ENCODE results near the gene ENGASE. TPM values are rescaled to one million over a fixed set of nuclear protein-coding genes. Genes with fewer than 3 reads are reported as not detected.

Gene ENGASE
- total RNA-seq, 1 donor from 2014 or later, result 52.4 TPM

GRCh38 chr17:79053251-79053925 is 21.2 kb upstream of the ENGASE start:
- H3K4me3 Mint-ChIP-seq, result no peak overlapping the region
- no peaks in the 10 kb centered on the region for H3K4me1 Mint-ChIP-seq
- H3K9me3 Mint-ChIP-seq, result peaks cover 10% of the 10 kb centered on the region
- H3K36me3 Mint-ChIP-seq (ENCODE audit: low read depth), result no peaks in the 10 kb centered on the region
- DNase-seq, result no peak
- intact Hi-C loops (cut with micrococcal nuclease), result no loop called here
- peaks cover 16% of the 10 kb centered on the region for H3K27me3 Mint-ChIP-seq
- H3K27ac Mint-ChIP-seq, result no peak overlapping the region

GRCh38 chr17:79054200-79054960 is 20.2 kb upstream of the ENGASE start:
- H3K27me3 Mint-ChIP-seq, result peaks cover 16% of the 10 kb centered on the region
- peaks cover 2% of the 10 kb centered on the region for H3K4me1 Mint-ChIP-seq
- H3K4me3 Mint-ChIP-seq, result no peak overlapping the region
- H3K36me3 Mint-ChIP-seq (ENCODE audit: low read depth), result no peaks in the 10 kb centered on the region
- peaks cover 10% of the 10 kb centered on the region for H3K9me3 Mint-ChIP-seq
- intact Hi-C loops (cut with micrococcal nuclease), result no loop called here
- DNase-seq, result no peak
- no peak overlapping the region for H3K27ac Mint-ChIP-seq

GRCh38 chr17:79055197-79055596 is 19.4 kb upstream of the ENGASE start:
- no peak for DNase-seq
- Mint-ChIP-seq H3K27me3 (peaks cover 18% of the 10 kb centered on the region), H3K36me3 (ENCODE audit: low read depth) (no peaks in the 10 kb centered on the region), H3K4me3 (no peak overlapping the region), H3K4me1 (peaks cover 2% of the 10 kb centered on the region), H3K27ac (no peak overlapping the region), H3K9me3 (peaks cover 10% of the 10 kb centered on the region)
- intact Hi-C loops (cut with micrococcal nuclease), result no loop called here

- intact Hi-C loops (cut with micrococcal nuclease), result no loop called here
- H3K36me3 Mint-ChIP-seq (ENCODE audit: low read depth), result no peaks in the 10 kb centered on the region
Observed at GRCh38 chr17:79057737-79058385, 16.8 kb upstream of the ENGASE start.

GRCh38 chr17:79062691-79063090 is 11.9 kb upstream of the ENGASE start:
- DNase-seq, result no peak
- peaks cover 5% of the 10 kb centered on the region for H3K4me1 Mint-ChIP-seq
- H3K4me3 Mint-ChIP-seq, result no peak overlapping the region
- H3K27me3 Mint-ChIP-seq, result peaks cover 7% of the 10 kb centered on the region
- H3K9me3 Mint-ChIP-seq, result no peaks in the 10 kb centered on the region
- H3K36me3 Mint-ChIP-seq (ENCODE audit: low read depth), result no peaks in the 10 kb centered on the region
- intact Hi-C loops (cut with micrococcal nuclease), result no loop called here
- no peak overlapping the region for H3K27ac Mint-ChIP-seq

More at GRCh38 chr17:79057737-79058385, 16.8 kb upstream of the ENGASE start:
- DNase-seq, result no peak
- no peak overlapping the region for H3K27ac Mint-ChIP-seq
- H3K27me3 Mint-ChIP-seq, result peaks cover 14% of the 10 kb centered on the region
- H3K4me1 Mint-ChIP-seq, result peaks cover 2% of the 10 kb centered on the region
- H3K9me3 Mint-ChIP-seq, result peaks cover 10% of the 10 kb centered on the region
- H3K4me3 Mint-ChIP-seq, result no peak overlapping the region

GRCh38 chr17:79064026-79064425 is 10.6 kb upstream of the ENGASE start:
- no peaks in the 10 kb centered on the region for H3K9me3 Mint-ChIP-seq

GRCh38 chr17:79065105-79065670 is 9.4 kb upstream of the ENGASE start:
- Mint-ChIP-seq H3K9me3 (no peaks in the 10 kb centered on the region), H3K4me3 (no peak overlapping the region), H3K4me1 (peaks cover 4% of the 10 kb centered on the region), H3K27ac (no peak overlapping the region), H3K36me3 (ENCODE audit: low read depth) (no peaks in the 10 kb centered on the region), H3K27me3 (peaks cover under 1% of the 10 kb centered on the region)
- peak; percentile 85 for DNase-seq
- intact Hi-C loops (cut with micrococcal nuclease), result loop anchor here (5.0 kb wide), 1 partner anchor 327 kb away; no protein-coding TSS in a partner anchor

More at GRCh38 chr17:79064026-79064425, 10.6 kb upstream of the ENGASE start:
- peaks cover 4% of the 10 kb centered on the region for H3K4me1 Mint-ChIP-seq
- intact Hi-C loops (cut with micrococcal nuclease), result no loop called here
- H3K27me3 Mint-ChIP-seq, result peaks cover 2% of the 10 kb centered on the region
- no peak overlapping the region for H3K4me3 Mint-ChIP-seq
- H3K36me3 Mint-ChIP-seq (ENCODE audit: low read depth), result no peaks in the 10 kb centered on the region
- DNase-seq, result no peak
- no peak overlapping the region for H3K27ac Mint-ChIP-seq

- Mint-ChIP-seq H3K36me3 (ENCODE audit: low read depth) (no peaks in the 10 kb centered on the region), H3K9me3 (no peaks in the 10 kb centered on the region), H3K27ac (no peak overlapping the region), H3K4me3 (no peak overlapping the region), H3K4me1 (peaks cover 4% of the 10 kb centered on the region), H3K27me3 (peaks cover 5% of the 10 kb centered on the region)
- no peak for DNase-seq
- intact Hi-C loops (cut with micrococcal nuclease), result loop anchor here (5.0 kb wide), 1 partner anchor 325 kb away; no protein-coding TSS in a partner anchor
Observed at GRCh38 chr17:79066963-79067362, 7.7 kb upstream of the ENGASE start.

- H3K27me3 Mint-ChIP-seq, result peaks cover 5% of the 10 kb centered on the region
- H3K4me1 Mint-ChIP-seq, result peaks cover 2% of the 10 kb centered on the region
- intact Hi-C loops (cut with micrococcal nuclease), result loop anchor here (5.0 kb wide), 1 partner anchor 63 kb away; the partner anchor contains the start of gene CANT1
- no peak overlapping the region for H3K27ac Mint-ChIP-seq
- DNase-seq, result no peak
- no peaks in the 10 kb centered on the region for H3K9me3 Mint-ChIP-seq
- H3K36me3 Mint-ChIP-seq (ENCODE audit: low read depth), result no peaks in the 10 kb centered on the region
- no peak overlapping the region for H3K4me3 Mint-ChIP-seq
Observed at GRCh38 chr17:79070266-79070880, 4.3 kb upstream of the ENGASE start.

GRCh38 chr17:79071161-79071740 is 3.4 kb upstream of the ENGASE start:
- H3K27ac Mint-ChIP-seq, result no peak overlapping the region
- H3K9me3 Mint-ChIP-seq, result no peaks in the 10 kb centered on the region
- DNase-seq, result no peak
- peaks cover 10% of the 10 kb centered on the region for H3K4me1 Mint-ChIP-seq
- no peaks in the 10 kb centered on the region for H3K36me3 Mint-ChIP-seq (ENCODE audit: low read depth)
- no peak overlapping the region for H3K4me3 Mint-ChIP-seq
- intact Hi-C loops (cut with micrococcal nuclease), result loop anchor here (5.0 kb wide), 1 partner anchor 64 kb away; the partner anchor contains the start of gene CANT1
- peaks cover 5% of the 10 kb centered on the region for H3K27me3 Mint-ChIP-seq

- Mint-ChIP-seq H3K4me3 (no peak overlapping the region), H3K4me1 (peaks cover 12% of the 10 kb centered on the region)
Observed at GRCh38 chr17:79072544-79072943, 2.1 kb upstream of the ENGASE start.

GRCh38 chr17:79073016-79073705 is 1.5 kb upstream of the ENGASE start:
- no peak overlapping the region for H3K27ac Mint-ChIP-seq
- H3K9me3 Mint-ChIP-seq, result no peaks in the 10 kb centered on the region
- H3K4me1 Mint-ChIP-seq, result peaks cover 12% of the 10 kb centered on the region
- H3K36me3 Mint-ChIP-seq (ENCODE audit: low read depth), result peaks cover 2% of the 10 kb centered on the region
- peaks cover 5% of the 10 kb centered on the region for H3K27me3 Mint-ChIP-seq
- no peak for DNase-seq
- intact Hi-C loops (cut with micrococcal nuclease), result loop anchor here (5.0 kb wide), 1 partner anchor 66 kb away; the partner anchor contains the start of gene CANT1
- H3K4me3 Mint-ChIP-seq, result no peak overlapping the region

More at GRCh38 chr17:79072544-79072943, 2.1 kb upstream of the ENGASE start:
- DNase-seq, result no peak
- intact Hi-C loops (cut with micrococcal nuclease), result loop anchor here (5.0 kb wide), 1 partner anchor 65 kb away; the partner anchor contains the start of gene CANT1
- Mint-ChIP-seq H3K27me3 (peaks cover 5% of the 10 kb centered on the region), H3K36me3 (ENCODE audit: low read depth) (no peaks in the 10 kb centered on the region), H3K27ac (no peak overlapping the region), H3K9me3 (no peaks in the 10 kb centered on the region)

All from activated CD4-positive, alpha-beta T cell treated with anti-CD3 and anti-CD28 coated beads, Interleukin-2, amount 10 ng/mL, durations not matched to agents 24 days and 14 days (primary cell).